Measurements from ENCODE around the gene CYP2W1. TPM values are rescaled to one million over a fixed set of nuclear protein-coding genes. Genes with fewer than 3 reads are reported as not detected.

CYP2W1 gene
- total and polyA plus RNA-seq, 11 donors: not detected

- Histone ChIP-seq H3K9me3 (no peaks in the 10 kb centered on the region), H3K27me3 (peaks cover 4 to 46% (median 24%) of the 10 kb centered on the region in 9 donors), H3K27ac (no peak overlapping the region), H3K4me1 (peaks cover 0 to 26% (median 7%) of the 10 kb centered on the region in 12 donors), H3K36me3 (no peaks in the 10 kb centered on the region), H3K4me3 (no peak overlapping the region)
- ATAC-seq (no peak), DNase-seq (no peak)
- intact Hi-C loops (cut with DNase I): no loop called here
- 12 to 24% (median 18%) methylated on average over 11 to 24 of the region's 24 CpGs for WGBS, 4 donors
- TF ChIP-seq POLR2A (IDR thresholded peaks at IDR 0.05) (no peak), CTCF (IDR thresholded peaks at IDR 0.05) (no peak)
Measured at GRCh38 chr7:988426-988911, 5.5 kb downstream of the CYP2W1 start.

GRCh38 chr7:988963-989529 lies 6.1 kb downstream of the CYP2W1 start:
- Histone ChIP-seq H3K27me3 (peaks cover 4 to 43% (median 24%) of the 10 kb centered on the region in 9 donors), H3K27ac (no peak overlapping the region), H3K4me1 (peaks cover 0 to 29% (median 9%) of the 10 kb centered on the region in 12 donors), H3K36me3 (no peaks in the 10 kb centered on the region), H3K9me3 (no peaks in the 10 kb centered on the region), H3K4me3 (no peak overlapping the region)
- intact Hi-C loops (cut with DNase I): no loop called here
- WGBS, 4 donors: 58 to 64% (median 60%) methylated on average over 12 to 15 of the region's 15 CpGs
- no peak for TF ChIP-seq POLR2A (IDR thresholded peaks at IDR 0.05)
- no peak for TF ChIP-seq CTCF (IDR thresholded peaks at IDR 0.05)
- no peak for DNase-seq
- ATAC-seq: no peak

- Histone ChIP-seq H3K27me3 (peaks cover 4 to 31% (median 17%) of the 10 kb centered on the region in 9 donors), H3K9me3 (no peaks in the 10 kb centered on the region), H3K4me1 (peaks cover 0 to 29% (median 9%) of the 10 kb centered on the region in 12 donors), H3K4me3 (no peak overlapping the region), H3K36me3 (no peaks in the 10 kb centered on the region), H3K27ac (no peak overlapping the region)
- WGBS, 4 donors: 77 to 89% (median 86%) methylated on average over 23 to 36 of the region's 36 CpGs
- intact Hi-C loops (cut with DNase I): loop anchor here in 8 of 10 donors (5.0 to 10.0 kb wide), 5 partner anchors 144 to 187 kb away; a partner anchor contains a TSS
- DNase-seq (no peak), ATAC-seq (no peak)
- TF ChIP-seq POLR2A (IDR thresholded peaks at IDR 0.05) (no peak), CTCF (IDR thresholded peaks at IDR 0.05) (no peak)
Measured at GRCh38 chr7:990352-990932, 7.5 kb downstream of the CYP2W1 start.

GRCh38 chr7:990933-991728 lies 8.2 kb downstream of the CYP2W1 start:
- no peak for DNase-seq
- H3K9me3 ChIP-seq: no peaks in the 10 kb centered on the region
- peaks cover 0 to 3% (median 0%) of the 10 kb centered on the region in 9 donors for H3K36me3 ChIP-seq
- ATAC-seq: no peak
- 29 to 59% (median 52%) methylated on average over 14 to 35 of the region's 35 CpGs for WGBS, 4 donors
- intact Hi-C loops (cut with DNase I): loop anchor here in 8 of 10 donors (5.0 to 10.0 kb wide), 5 partner anchors 144 to 186 kb away; a partner anchor contains a TSS
- no peak overlapping the region for H3K27ac ChIP-seq
- no peak overlapping the region for H3K4me3 ChIP-seq
- TF ChIP-seq CTCF (IDR thresholded peaks at IDR 0.05) (no peak), POLR2A (IDR thresholded peaks at IDR 0.05) (no peak)
- H3K27me3 ChIP-seq: peaks cover 4 to 26% (median 16%) of the 10 kb centered on the region in 9 donors
- H3K4me1 ChIP-seq: peaks cover 0 to 29% (median 9%) of the 10 kb centered on the region in 12 donors
